ENCODE results near the gene XPC. TPM values are rescaled to one million over a fixed set of nuclear protein-coding genes. Genes with fewer than 3 reads are reported as not detected.

Gene XPC
- polyA plus RNA-seq, 3 donors: 13.4 to 22.0 (median 15.5) TPM

DNA sequence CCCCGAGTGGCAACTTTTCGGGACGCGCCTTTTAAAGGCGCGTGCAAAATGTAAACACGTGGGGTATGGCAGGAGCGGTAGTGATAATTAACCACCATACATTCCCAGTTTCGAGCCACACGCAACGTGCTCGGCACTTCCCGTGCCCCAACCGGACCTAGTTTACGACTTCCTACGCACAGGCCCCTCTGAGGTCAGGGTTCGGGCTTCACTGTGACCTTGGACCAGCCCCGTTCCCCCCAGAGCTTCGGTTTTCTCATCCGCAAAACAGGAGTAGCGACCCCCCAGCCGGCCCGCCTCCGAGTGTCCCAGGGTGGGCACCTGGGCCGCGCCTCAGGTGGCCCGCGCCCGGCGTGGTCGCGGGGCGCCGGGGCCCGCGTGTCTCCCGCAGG is 54.2 kb downstream of the XPC start:
- peaks cover 0 to 4% (median 0%) of the 10 kb centered on the region in 3 donors for H3K27me3 Mint-ChIP-seq (ENCODE audit: low read depth in 3 of 3)
- intact Hi-C loops (cut with micrococcal nuclease): loop anchor here (1.0 to 10.0 kb wide), 6 partner anchors 53 to 941 kb away; partner anchors contain the start of genes CCDC174 (in 1 of the 2), LSM3 (in 1 of the 2), MRPS25 (in 1 of the 2) and XPC (in 1 of the 2)
- peak overlapping the region; percentile 83 to 89 for H3K4me3 Mint-ChIP-seq
- peak; percentile 62 to 76 (median 76) for DNase-seq
- H3K9me3 ChIP-seq (replicated peaks in 1 of 2; ENCODE audit: control insufficient read depth in 1 of 2, insufficient read depth in 1 of 2, low read length in 2 of 2): no peaks in the 10 kb centered on the region
- H3K79me2 ChIP-seq (ENCODE audit: insufficient read depth, low read length): peaks cover 61% of the 10 kb centered on the region
- peaks cover 3 to 53% of the 10 kb centered on the region in 2 donors for H3K36me3 ChIP-seq (replicated peaks in 1 of 2; ENCODE audit: control insufficient read depth in 1 of 2, insufficient read depth in 2 of 2, low read length in 2 of 2)
- WGBS (ENCODE audit: insufficient coverage): 1% methylated on average over 34 of the region's 37 CpGs
- peak overlapping the region; percentile 98 for H2AFZ ChIP-seq (ENCODE audit: insufficient read depth, low read depth, low read length, poor library complexity, severe bottlenecking)
- TF ChIP-seq CTCF (IDR thresholded peaks at IDR 0.05): no peak
- peaks cover 48% of the 10 kb centered on the region for H3K4me1 Mint-ChIP-seq
- H3K4me3 ChIP-seq (replicated peaks in 1 of 3; ENCODE audit: low read depth in 2 of 3, low read length in 3 of 3): peak overlapping the region; percentile 40 to 97 (median 90)
- peaks cover 24 to 29% of the 10 kb centered on the region in 2 donors for H3K4me1 ChIP-seq (ENCODE audit: control insufficient read depth in 1 of 2, insufficient read depth in 2 of 2, low read length in 2 of 2)
- peaks cover 38 to 48% of the 10 kb centered on the region in 2 donors for H3K36me3 Mint-ChIP-seq
- H4K20me1 ChIP-seq (ENCODE audit: insufficient read depth, low read length): peaks cover 54% of the 10 kb centered on the region
- peaks cover 0 to 2% (median 0%) of the 10 kb centered on the region in 7 donors for H3K9me3 Mint-ChIP-seq
- peak overlapping the region; percentile 74 to 96 (median 91) for H3K27ac Mint-ChIP-seq
- no peaks in the 10 kb centered on the region for H3K27me3 ChIP-seq (ENCODE audit: control insufficient read depth in 2 of 2, insufficient read depth in 2 of 2, low read length in 2 of 2)
- peak overlapping the region; percentile 93 for H3K9ac ChIP-seq (ENCODE audit: insufficient read depth, low read length, poor library complexity, severe bottlenecking)
- peak overlapping the region; percentile 82 for H3K4me2 ChIP-seq (replicated peaks; ENCODE audit: extremely low read depth, low read length, poor library complexity, severe bottlenecking)
- H3K27ac ChIP-seq (ENCODE audit: low read depth in 1 of 2, low read length in 2 of 2): peak overlapping the region; percentile 51 to 91

- H4K20me1 ChIP-seq (ENCODE audit: insufficient read depth, low read length): peaks cover 48% of the 10 kb centered on the region
- H3K9ac ChIP-seq (ENCODE audit: insufficient read depth, low read length, poor library complexity, severe bottlenecking): peak overlapping the region; percentile 93
- peak overlapping the region; percentile 83 to 89 for H3K4me3 Mint-ChIP-seq
- H3K36me3 Mint-ChIP-seq: peaks cover 35 to 42% of the 10 kb centered on the region in 2 donors
- H3K9me3 ChIP-seq (replicated peaks in 1 of 2; ENCODE audit: control insufficient read depth in 1 of 2, insufficient read depth in 1 of 2, low read length in 2 of 2): no peaks in the 10 kb centered on the region
- H3K4me3 ChIP-seq (replicated peaks in 1 of 3; ENCODE audit: low read depth in 2 of 3, low read length in 3 of 3): peak overlapping the region; percentile 40 to 97 (median 90)
- TF ChIP-seq CTCF (IDR thresholded peaks at IDR 0.05): no peak
- H3K27me3 Mint-ChIP-seq (ENCODE audit: low read depth in 3 of 3): peaks cover 0 to 4% (median 0%) of the 10 kb centered on the region in 3 donors
- H2AFZ ChIP-seq (ENCODE audit: insufficient read depth, low read depth, low read length, poor library complexity, severe bottlenecking): peak overlapping the region; percentile 98
- intact Hi-C loops (cut with micrococcal nuclease): loop anchor here (1.0 to 10.0 kb wide), 6 partner anchors 53 to 941 kb away; partner anchors contain the start of genes CCDC174 (in 1 of the 2), LSM3 (in 1 of the 2), MRPS25 (in 1 of the 2) and XPC (in 1 of the 2)
- peaks cover 3 to 54% of the 10 kb centered on the region in 2 donors for H3K36me3 ChIP-seq (replicated peaks in 1 of 2; ENCODE audit: control insufficient read depth in 1 of 2, insufficient read depth in 2 of 2, low read length in 2 of 2)
- peak overlapping the region; percentile 82 for H3K4me2 ChIP-seq (replicated peaks; ENCODE audit: extremely low read depth, low read length, poor library complexity, severe bottlenecking)
- H3K79me2 ChIP-seq (ENCODE audit: insufficient read depth, low read length): peaks cover 57% of the 10 kb centered on the region
- H3K4me1 Mint-ChIP-seq: peaks cover 54% of the 10 kb centered on the region
- no peaks in the 10 kb centered on the region for H3K27me3 ChIP-seq (ENCODE audit: control insufficient read depth in 2 of 2, insufficient read depth in 2 of 2, low read length in 2 of 2)
- no peak for DNase-seq
- H3K9me3 Mint-ChIP-seq: peaks cover 0 to 2% (median 0%) of the 10 kb centered on the region in 7 donors
- 46% methylated on average over 6 of the region's 15 CpGs for WGBS (ENCODE audit: insufficient coverage)
- H3K27ac ChIP-seq (ENCODE audit: low read depth in 1 of 2, low read length in 2 of 2): peak overlapping the region; percentile 51 to 91
- H3K4me1 ChIP-seq (ENCODE audit: control insufficient read depth in 1 of 2, insufficient read depth in 2 of 2, low read length in 2 of 2): peaks cover 24 to 29% of the 10 kb centered on the region in 2 donors
- peak overlapping the region; percentile 74 to 96 (median 91) for H3K27ac Mint-ChIP-seq
Observed at GRCh38 chr3:14123308-14124222, 54.8 kb downstream of the XPC start.

All from CD14-positive monocyte (primary cell).